ENCODE measurements around the gene HJURP.

GRCh38 chr2:233789554-233789953, 64.8 kb downstream of the HJURP start:
- TF ChIP-seq CTCF (conservative IDR thresholded peaks at IDR 0.05; ENCODE audit: low read depth, low read length) (no peak), EZH2 (IDR thresholded peaks at IDR 0.05; ENCODE audit: low read length, unreplicated experiment) (no peak)
